GM21390 (cell line): Measurements from ENCODE around the gene MPHOSPH9.

Experiments
- ATAC-seq: cut with Tn5 transposase; IDR thresholded peaks from one replicate; pipeline ENCODE4 v1.9.1; 2021; ENCODE audit not compliant: unreplicated experiment

MPHOSPH9 gene, protein sequence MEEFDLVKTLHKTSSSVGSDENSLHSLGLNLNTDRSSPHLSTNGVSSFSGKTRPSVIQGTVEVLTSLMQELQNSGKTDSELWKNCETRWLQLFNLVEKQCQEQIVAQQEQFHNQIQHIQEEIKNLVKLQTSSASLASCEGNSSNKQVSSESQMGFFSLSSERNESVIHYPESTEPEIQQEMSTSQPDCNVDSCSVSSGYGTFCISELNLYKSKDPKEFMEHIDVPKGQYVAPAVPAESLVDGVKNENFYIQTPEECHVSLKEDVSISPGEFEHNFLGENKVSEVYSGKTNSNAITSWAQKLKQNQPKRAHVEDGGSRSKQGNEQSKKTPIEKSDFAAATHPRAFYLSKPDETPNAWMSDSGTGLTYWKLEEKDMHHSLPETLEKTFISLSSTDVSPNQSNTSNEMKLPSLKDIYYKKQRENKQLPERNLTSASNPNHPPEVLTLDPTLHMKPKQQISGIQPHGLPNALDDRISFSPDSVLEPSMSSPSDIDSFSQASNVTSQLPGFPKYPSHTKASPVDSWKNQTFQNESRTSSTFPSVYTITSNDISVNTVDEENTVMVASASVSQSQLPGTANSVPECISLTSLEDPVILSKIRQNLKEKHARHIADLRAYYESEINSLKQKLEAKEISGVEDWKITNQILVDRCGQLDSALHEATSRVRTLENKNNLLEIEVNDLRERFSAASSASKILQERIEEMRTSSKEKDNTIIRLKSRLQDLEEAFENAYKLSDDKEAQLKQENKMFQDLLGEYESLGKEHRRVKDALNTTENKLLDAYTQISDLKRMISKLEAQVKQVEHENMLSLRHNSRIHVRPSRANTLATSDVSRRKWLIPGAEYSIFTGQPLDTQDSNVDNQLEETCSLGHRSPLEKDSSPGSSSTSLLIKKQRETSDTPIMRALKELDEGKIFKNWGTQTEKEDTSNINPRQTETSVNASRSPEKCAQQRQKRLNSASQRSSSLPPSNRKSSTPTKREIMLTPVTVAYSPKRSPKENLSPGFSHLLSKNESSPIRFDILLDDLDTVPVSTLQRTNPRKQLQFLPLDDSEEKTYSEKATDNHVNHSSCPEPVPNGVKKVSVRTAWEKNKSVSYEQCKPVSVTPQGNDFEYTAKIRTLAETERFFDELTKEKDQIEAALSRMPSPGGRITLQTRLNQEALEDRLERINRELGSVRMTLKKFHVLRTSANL

DNA sequence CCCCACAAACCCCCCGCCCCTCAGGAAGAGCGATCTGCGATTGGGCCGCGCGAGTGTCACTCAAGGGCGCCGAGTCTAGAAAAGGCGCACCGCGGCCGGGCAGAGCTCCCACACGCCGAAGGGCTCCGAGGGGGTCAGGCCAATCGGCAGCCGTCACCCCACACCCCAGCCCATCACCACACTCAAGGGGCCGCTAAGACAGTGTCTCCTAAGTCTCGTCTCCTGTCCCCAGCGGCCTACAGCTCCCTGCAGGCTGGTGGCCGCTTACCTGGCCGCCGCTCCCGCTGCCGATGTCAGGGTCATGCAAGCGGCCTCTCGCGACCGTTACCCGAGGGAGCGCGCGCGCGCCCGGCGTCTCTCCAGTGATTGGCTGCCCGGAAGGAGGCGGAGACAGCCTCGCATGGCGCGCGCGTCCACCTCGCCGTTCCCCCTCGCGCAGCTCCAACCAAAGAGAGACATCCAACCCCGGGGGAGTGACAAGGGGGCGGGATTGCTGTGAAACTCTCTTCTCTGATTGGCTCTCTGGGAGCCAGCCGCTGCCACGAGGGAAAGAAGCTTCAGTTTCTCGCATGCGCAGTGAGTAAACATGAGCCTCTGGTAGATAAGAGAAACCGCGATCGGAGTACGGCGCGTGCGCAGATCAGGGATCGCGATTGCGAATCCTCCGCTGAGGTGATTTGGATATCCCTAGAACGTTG lies at the start of gene MPHOSPH9, which contains the start of gene MTRFR:
Gene MPHOSPH9 (minus strand): TSS at position 335 of the 698 bp plus-strand sequence. CDS start 2,777 bp downstream, outside the sequence.
Gene MTRFR (plus strand): TSS at position 630 of the 698 bp plus-strand sequence. CDS start 20,239 bp downstream, outside the sequence.
- peak; percentile 74 for ATAC-seq

DNA sequence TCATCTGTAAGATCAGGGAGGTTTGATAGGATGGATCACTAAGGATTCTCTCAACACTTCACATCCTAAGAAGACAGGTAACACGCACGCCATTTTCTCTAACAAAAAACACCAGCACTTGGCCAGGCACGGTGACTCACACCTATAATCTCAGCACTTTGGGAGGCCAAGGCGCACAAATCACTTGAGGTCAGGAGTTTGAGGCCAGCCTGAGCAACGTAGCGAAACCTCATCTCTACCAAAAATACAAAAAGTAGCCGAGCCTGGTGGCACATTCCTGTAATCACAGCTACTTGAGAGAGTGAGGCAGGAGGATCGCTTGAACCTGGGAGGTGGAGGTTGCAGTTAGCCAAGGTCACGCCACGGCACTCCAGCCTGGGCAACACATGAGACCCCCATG lies 49.2 kb upstream of the MPHOSPH9 start:
- no peak for ATAC-seq

DNA sequence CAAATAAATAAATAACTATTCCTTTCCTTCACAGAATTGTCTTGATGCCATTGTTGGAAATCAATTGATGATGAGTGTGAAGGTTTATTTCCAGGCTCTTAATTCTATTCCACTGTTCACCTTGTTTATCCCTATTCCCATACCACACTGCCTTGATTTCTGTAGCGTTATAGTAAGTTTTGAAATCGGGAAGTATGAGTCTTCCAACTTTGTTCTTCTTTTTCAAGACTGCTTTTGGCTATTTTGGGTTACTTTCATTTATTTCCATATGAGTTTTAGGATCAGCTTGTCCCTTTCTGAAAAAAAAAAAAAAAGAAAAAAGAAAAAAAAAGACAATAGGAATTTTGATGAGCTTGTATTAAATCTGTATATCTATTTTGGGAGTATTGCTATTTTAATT lies 48.0 kb upstream of the MPHOSPH9 start:
- ATAC-seq, result no peak

DNA sequence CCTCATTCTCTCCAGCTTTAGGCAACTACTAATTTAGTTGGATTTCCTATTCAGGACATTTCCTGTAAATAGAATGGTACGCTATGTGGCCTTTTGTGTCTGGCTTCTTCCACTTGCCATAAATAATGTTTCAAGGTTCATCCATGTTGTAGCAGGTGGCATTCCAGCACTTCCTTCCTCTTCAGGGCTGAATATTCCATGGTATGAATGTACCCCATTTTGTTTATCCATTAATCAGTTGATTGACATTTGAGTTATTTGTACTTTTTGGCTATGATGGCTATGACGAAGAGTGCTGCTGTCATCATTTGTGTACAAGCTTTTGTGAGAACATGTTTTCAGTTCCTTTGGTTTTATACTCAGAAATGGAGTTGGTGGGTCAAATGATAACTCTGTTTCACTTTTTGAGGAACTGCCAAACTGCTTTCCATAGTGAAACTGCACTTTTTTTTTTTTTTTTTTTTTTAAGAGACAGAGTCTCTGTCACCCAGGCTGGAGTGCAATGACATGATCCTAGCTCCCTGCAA lies 45.2 kb upstream of the MPHOSPH9 start:
- peak; percentile 75 for ATAC-seq

DNA sequence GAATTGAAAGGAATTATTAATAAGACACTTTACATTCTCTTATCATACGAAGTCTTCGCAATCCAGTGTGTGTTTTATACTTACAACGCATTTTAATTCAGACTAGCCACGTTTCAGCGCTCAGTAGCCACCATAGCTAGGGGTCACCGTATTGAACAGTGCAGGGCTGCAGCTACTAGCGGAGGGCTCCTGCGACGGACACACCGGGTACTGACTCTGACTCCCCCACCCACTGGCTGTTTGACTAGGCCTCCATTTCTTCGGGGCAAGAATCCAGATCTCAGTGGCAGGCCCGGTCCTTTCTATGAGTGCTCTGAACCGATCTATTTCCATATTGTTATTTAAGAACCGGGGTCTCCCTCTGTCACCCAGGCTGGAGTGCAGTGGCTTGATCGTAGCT lies 40.2 kb upstream of the MPHOSPH9 start:
- ATAC-seq, result no peak

DNA sequence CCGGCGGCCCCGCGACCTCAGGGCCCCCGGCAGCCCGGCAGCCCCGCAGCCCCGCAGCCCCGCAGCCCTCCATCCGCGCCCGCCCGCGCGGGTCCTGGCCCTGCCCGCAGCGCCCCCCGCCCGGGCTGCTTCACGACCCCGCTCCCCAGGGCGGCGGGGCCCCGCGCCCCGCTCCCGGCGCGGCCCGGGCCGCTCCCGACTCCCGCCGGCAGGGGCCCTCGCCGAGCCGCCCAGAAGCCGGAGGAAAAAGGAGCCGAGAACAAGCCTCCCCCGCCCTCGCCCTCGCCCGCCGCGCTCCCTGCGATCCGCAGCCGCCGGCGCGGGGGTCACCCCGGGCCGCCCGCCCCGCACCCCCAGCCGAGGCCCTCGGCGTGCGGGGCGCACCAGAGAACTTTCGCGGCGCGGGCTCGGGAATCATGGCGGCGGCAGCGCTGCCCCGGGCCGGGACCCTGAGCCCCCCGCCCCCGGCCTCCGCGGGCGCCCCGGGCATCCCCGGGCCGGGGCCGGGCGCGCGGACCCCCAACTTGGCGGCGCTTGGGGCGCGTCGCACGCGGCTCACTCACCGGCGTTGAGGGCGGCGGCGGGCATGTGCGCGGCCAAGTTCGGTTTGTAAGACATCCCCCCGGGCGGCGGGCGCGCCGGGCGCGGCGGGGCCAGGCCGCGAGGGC lies 38.2 kb upstream of the MPHOSPH9 start:
- peak; percentile 61 for ATAC-seq

DNA sequence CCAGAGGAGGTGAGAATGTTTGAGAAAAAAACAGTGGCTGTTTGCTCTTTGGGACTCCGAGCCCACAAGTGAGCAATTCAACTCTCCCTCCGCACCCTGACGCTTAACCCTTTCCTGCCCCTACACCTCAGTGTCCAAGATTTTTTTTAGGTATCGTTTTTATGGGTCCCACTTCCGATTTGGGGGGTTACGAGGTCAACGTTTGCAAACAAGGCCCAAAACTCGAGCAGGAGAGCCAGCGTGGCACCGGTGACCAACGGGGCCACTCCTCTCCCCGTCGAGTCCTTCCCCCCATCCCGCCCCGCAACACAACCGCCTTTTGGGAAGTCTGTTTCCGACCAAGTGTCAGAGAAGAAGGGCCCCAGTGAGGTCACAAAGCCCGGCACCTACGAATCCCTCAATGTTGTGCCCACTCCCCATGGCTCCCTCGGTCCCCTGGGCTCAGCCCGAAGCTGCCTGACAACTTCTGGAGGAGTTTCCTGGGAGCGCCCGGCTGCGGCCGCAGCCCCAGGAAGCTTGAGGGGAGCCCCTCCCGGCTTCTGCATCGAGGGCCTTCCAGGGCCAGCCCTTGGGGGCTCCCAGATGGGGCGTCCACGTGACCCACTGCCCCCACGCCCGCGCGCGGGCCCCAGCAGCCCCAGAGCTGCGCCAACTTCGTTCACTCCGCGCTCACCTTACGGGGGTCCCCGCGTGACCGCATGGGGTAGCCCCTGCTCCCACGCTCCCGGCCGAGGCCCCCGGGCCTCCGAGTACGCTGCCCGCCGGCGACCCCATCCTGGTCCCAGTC lies 37.5 kb upstream of the MPHOSPH9 start:
- ATAC-seq, result peak; percentile 9

DNA sequence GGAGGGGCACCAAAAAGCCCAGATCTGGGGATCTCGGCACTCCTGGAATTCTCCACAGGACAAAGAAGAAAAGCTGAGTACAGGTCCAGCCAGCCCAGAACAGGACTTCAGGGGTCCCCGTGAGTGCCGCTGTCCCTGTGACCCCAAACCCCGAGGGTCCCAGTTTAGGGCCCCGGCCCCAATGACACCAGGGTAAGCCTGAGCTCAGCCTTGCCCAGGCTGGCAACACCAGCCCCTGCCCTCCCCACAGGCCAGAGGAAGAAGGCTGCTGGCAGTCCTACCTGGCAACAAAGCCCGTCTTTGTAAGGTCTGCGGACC lies 36.9 kb upstream of the MPHOSPH9 start:
- ATAC-seq, result no peak

DNA sequence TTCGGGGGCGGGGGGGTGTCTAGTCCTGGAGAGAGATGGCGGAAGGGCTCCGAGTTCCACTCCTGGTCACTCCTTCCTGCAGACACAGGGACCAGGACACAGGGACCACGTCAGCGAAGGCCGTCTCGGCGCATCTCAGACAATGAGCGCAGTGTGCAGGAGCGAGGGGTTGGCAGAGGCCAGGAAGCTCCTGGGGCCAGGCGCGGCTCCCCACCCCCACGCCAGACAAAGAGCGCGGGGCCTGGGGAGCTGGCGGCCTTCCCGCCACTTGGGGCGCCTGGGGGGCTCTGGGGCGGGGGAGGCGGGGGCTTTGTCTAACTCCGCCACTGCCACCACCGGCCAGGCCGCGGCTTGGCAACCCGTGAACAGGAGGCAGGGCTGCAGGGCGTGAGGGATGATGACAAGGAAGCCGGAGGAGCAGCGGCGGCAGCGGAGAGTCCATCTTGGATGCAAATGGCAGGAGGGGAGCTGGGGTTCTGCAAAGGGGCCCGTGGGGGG lies 36.5 kb upstream of the MPHOSPH9 start:
- no peak for ATAC-seq

DNA sequence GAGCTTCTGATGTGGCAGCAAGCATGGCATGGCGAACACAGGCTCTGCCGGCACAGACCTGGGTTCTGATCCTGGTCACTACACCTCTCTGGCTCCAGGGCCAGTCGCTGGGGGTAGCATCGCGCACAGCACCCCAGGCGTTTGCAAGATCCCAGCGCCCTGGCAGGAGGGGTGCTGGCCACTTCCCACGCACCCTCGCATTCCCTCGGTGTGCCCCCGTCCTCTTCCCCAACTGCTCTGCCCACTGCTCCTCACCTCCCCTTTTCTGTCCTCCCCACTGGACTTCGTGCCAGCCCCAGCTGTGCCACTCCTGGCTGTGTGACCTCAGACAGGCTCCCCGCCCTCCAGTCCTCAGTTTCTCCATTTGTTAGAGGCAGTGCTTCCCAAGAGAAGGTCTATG lies 35.9 kb upstream of the MPHOSPH9 start:
- no peak for ATAC-seq

DNA sequence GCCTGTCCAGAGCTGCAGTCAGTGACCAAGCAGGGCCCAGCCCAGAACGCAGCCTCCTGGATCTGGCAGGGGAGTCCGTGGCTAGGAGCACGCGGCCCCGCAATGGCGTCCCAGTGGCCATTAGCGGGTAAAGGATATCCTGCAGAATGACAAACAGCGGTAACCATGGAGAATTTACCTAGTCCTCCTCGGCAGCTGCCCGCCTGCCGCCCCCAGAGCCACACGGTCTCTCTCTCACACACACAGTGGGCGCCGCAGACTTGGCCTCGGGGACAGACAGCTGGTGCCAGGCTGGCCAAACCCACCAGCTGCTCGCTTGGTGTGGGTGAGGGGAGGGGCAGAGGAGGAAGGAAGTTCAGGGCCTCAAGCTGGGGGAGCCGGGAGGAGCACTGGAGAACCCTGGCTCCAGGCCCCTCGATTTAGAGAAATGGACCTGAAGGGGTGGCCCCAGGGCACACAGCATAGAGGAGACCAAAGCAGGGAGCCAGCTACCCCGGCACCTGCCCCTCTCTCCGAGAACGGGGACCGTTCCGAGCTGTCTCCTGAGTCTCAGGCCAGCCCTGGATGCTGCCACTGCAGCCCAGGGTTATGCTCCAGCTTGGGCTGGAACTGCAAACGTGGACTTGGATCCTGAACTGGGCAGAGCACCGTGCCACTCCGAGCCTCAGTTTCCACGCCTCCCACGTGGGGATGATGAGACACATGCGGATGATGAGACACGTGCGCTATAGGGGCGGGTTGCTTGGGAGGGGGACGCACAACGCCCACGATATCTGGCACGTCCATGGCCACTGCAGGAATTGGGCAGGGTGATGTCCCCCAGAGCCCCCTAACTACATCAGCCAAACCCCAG lies 35.3 kb upstream of the MPHOSPH9 start:
- no peak for ATAC-seq

DNA sequence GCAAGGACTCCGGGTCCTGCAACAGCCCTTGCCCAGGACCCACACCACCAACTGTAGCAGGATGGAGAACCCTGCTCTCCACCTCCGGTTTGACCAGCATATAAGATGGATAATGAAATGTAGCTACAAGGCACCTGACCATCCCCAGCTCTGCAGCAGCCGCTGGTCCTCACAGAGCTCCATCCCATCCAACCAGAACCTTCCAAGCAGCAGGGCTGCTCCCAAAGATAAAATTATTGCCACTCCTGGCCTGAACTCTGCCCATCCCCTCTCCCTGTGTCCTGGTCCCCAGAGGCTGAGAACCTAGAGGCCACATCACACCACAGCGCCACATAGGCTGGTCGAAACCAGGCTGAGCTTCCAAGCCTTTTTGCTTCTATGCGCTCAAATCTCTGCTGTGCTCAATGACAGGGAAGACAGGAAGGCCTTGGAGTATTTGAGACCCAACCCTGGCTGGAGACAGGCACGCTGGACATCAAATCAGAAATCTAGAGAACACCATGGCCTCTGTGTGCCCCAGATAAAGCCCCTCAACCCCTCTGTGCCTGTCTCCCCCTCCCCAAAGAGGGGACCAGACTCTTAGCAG lies 34.5 kb upstream of the MPHOSPH9 start:
- ATAC-seq, result no peak

DNA sequence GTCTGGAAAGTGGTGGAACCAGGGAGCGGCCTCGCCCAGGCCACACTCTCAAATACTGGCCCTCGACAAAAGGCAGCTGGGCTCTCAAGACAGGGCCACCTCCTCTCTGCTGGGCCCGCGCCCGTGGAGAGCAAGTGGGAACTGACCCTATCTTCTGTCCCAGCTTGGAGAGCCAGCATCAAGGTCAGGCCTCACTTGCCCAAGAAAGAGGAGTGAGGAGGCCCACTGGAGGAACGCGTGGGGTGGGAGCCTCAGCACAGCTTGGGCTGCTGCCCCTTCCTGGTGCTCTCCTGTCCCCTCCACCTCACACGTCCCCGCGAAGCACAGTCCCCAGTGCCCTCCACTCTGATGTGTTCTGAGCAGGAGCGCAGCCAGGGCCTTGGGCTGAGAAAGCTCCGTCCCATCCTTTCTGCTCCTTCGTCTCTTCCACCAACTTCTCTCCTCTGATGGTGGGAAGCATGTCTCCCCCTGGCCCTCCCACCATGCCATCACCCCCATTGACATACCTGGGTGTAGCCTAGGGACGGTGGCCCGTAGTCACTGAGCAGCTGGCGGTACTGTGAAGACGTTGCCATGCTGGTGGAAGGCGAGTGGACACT lies 33.8 kb upstream of the MPHOSPH9 start:
- ATAC-seq, result no peak

DNA sequence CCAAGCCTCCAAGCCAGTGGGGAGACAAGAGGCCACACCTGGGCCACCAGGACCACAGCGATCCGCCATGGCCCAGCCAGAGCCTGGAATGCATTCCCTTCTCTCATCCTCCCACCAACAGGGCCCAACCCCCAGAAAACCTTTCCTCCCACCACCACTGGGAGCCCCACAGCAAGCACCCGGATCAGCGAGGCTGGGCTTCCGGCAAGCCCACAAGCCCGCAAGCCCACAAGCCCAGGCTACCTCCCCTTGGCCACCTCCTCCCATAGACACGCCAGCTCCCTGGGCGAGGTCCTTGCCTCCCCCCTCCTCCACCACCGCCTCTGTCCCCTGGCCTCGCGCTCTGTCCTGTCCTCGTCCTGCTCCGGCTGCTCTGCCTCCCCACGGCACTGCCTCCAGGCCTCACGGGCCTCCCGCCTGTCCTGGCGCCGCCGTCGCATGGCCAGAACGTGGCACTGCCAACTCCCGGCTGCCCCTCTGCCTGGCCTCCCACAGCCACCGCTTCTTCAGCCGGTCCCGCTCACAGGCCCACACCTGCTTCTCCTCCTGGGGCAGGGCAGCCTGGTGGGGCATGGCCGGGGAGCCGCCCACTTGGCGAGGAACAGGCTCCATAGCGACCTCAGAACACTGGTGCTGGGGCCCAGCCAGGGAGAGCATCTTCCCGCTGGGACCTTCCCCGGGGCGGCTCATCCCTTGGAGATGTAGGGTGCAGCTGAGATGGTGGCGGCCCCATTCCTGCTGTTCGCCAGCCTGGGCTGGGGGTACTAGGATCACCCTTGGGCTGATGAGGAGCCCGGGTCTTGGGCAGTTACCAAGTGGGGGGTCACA lies 33.1 kb upstream of the MPHOSPH9 start:
- ATAC-seq, result no peak

DNA sequence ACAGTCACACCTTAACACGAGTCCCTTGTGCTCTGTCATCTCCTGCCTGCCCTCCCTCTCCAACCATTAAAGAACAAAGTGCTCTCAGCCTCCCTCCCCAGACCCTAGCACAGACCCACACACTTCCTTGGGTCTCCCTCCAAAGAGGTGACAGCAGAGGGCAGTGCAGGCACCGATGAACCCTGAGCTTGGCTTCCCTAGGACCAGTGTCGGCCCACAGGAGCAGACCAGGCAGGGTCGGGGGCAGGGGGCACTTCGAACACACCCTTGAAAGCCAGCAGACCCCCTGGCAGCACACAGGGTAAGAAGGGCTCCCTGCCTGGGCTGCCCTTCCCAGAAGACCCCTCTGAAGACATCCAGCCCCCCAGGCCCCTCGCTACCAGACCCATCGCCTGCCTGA lies 31.7 kb upstream of the MPHOSPH9 start:
- no peak for ATAC-seq

DNA sequence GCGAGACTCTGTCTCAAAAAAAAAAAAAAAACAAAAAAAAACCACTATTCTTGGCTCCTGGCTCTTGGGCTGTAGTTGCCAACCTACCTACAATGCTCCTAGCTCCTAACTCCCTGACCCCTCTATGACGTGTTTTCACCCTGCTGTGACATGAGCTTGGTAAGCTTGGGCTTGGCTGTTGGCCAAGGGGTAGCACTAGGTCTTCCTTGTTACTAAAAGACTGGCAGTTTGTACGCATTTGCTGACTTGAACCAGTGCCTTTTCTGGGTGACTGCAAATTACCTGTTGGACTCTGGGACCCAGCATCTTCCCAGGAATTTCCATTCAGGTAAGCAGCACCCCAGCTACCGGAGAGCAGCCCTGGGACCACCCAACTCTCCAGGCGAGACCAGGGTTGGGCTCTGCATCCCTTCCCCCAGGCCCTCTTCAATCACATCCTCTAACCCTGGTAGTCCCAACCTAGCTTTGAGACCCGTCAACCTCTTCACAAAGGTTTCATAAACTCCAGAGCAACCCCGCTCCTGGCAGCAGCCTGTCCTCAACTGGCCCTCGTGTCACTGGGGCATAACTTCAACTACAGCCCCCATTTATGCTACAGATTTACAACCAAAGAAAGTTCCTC lies 30.4 kb upstream of the MPHOSPH9 start:
- ATAC-seq, result no peak
